22Rv1 (cell line): ENCODE results near the gene TMEM213.

Experiments
- H3K27ac ChIP-seq: fragments of 450-650 bp; 2 replicates; pipeline ENCODE4 v1.5.1; 2017
- CTCF ChIP-seq: fragments of 450-650 bp; IDR thresholded peaks from 2 replicates; pipeline ENCODE4 v1.5.1; 2017; ENCODE audit warnings: mild to moderate bottlenecking
- ZFX ChIP-seq: fragments of 450-650 bp; IDR thresholded peaks from 2 replicates; pipeline ENCODE4 v1.6.1; 2017; ENCODE audit warnings: antibody characterized with exemption, borderline replicate concordance

The TMEM213 gene

DNA sequence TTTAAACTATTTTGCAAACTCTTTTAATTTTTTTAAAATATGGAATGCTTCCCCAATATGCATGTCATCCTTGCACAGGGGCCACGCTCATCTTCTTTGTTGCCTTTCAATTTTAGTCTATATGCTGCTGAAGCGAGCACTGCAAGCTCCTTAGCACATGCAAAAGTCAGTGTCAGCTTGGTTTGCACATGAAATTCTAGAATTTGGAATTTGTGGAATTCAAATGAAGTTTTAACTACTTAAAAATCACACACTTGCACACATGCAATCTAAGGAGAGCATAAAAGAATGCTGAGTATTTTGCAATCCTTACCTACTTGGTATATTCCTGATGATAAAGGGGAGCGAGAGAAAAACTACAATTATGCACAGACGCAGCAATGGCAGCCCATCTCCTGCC is 78.5 kb downstream of the TMEM213 start:
- TF ChIP-seq ZFX (no peak), CTCF (no peak)
- H3K27ac ChIP-seq: no peak overlapping the region

DNA sequence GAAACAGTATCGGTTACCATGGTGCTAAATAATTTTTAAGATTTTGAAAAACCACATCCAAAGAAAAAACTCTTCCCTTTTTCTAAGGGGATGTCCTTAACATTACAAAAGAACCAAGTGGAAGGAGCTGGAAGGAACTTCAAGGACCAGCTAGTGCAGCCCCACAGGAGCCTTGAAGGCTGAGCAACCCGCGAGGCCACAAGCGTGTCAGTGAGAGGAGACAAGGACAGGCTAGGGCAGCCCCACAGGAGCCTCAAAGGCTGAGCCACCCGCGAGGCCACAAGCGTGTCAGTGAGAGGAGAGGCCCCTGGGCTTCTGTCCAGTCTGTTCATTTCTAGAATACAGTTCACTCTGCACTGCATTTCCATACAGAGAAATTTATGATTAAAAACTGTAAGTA is 80.3 kb downstream of the TMEM213 start:
- no peak overlapping the region for H3K27ac ChIP-seq
- no peak for TF ChIP-seq ZFX
- no peak for TF ChIP-seq CTCF

- TF ChIP-seq CTCF (no peak), ZFX (no peak)
- no peak overlapping the region for H3K27ac ChIP-seq
These were observed 81.1 kb downstream of the TMEM213 start for GRCh38 chr7:138878856-138879255.

- TF ChIP-seq ZFX: no peak
- TF ChIP-seq CTCF: no peak
- H3K27ac ChIP-seq: no peak overlapping the region
These were observed 81.6 kb downstream of the TMEM213 start for GRCh38 chr7:138879356-138879755.

GRCh38 chr7:138880881-138881578 is 83.2 kb downstream of the TMEM213 start:
- TF ChIP-seq CTCF (no peak), ZFX (no peak)
- no peak overlapping the region for H3K27ac ChIP-seq

DNA sequence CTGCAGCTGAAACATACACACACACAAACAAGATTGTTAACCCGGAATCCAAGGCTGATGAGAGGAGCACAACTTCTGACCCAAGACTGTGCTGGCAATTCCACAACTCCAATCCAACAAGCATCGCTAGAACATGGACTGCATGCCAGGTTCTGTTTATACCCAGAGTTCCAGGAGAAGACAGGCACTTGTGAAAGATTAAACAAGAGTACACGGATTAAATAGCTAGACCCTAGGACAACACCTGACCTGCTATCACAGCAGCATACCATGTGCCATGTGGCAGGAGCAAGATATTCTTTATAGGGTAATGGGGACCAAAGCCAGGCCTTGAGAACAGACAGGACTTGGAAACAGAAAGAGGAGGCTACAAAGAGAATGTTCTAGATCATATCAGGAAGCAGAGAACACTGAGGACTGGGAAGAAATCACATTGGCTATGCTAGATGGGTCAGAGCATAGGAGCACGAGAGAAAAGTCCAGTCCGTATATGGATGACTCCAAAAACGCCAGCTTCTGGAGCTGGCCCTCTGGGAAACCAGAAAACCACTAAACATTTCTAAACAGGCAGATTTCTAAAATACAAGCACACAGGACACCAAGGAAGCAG is 83.9 kb downstream of the TMEM213 start:
- no peak overlapping the region for H3K27ac ChIP-seq
- no peak for TF ChIP-seq ZFX
- no peak for TF ChIP-seq CTCF

DNA sequence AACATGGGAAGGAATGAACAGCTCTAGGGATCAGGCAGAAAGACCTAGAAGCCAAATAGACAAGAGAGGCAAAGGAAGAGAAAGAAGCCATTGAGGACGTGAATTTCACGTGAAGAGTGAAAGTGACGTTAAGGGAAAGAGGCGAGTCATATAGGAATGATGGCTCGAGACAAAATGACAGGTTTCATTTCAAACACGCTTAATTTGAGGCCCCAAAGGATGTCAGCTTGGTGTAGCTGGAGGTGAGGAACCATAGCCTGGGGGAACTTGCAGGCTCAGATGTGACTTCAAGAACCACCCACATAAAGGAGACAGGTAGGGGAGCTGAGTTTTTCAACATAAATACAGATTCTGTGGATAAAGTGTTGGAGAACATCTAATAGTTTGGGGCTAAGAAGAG is 84.5 kb downstream of the TMEM213 start:
- no peak for TF ChIP-seq ZFX
- no peak for TF ChIP-seq CTCF

More for the DNA sequence above, 84.5 kb downstream of the TMEM213 start:
- H3K27ac ChIP-seq: no peak overlapping the region
